Measurements from ENCODE around the gene GPATCH1. TPM values are rescaled to one million over a fixed set of nuclear protein-coding genes. Genes with fewer than 3 reads are reported as not detected.

Gene GPATCH1
- total RNA-seq, 1 donor from 2014 or later: 12.9 TPM

- H3K27ac Mint-ChIP-seq (ENCODE audit: unreplicated experiment): no peak overlapping the region
- DNase-seq (ENCODE audit: low read depth, low spot score): no peak
- H3K4me3 Mint-ChIP-seq: no peak overlapping the region
- H3K27me3 Mint-ChIP-seq (ENCODE audit: low read depth): no peaks in the 10 kb centered on the region
- no peaks in the 10 kb centered on the region for H3K9me3 Mint-ChIP-seq
- peaks cover 7% of the 10 kb centered on the region for H3K36me3 Mint-ChIP-seq (ENCODE audit: low read depth)
- TF ChIP-seq, protein P1, sequence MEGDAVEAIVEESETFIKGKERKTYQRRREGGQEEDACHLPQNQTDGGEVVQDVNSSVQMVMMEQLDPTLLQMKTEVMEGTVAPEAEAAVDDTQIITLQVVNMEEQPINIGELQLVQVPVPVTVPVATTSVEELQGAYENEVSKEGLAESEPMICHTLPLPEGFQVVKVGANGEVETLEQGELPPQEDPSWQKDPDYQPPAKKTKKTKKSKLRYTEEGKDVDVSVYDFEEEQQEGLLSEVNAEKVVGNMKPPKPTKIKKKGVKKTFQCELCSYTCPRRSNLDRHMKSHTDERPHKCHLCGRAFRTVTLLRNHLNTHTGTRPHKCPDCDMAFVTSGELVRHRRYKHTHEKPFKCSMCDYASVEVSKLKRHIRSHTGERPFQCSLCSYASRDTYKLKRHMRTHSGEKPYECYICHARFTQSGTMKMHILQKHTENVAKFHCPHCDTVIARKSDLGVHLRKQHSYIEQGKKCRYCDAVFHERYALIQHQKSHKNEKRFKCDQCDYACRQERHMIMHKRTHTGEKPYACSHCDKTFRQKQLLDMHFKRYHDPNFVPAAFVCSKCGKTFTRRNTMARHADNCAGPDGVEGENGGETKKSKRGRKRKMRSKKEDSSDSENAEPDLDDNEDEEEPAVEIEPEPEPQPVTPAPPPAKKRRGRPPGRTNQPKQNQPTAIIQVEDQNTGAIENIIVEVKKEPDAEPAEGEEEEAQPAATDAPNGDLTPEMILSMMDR (conservative IDR thresholded peaks at IDR 0.05): no peak
- no peaks in the 10 kb centered on the region for H3K4me1 Mint-ChIP-seq
These were observed 13.6 kb downstream of the GPATCH1 start for GRCh38 chr19:33094436-33095067.

DNA sequence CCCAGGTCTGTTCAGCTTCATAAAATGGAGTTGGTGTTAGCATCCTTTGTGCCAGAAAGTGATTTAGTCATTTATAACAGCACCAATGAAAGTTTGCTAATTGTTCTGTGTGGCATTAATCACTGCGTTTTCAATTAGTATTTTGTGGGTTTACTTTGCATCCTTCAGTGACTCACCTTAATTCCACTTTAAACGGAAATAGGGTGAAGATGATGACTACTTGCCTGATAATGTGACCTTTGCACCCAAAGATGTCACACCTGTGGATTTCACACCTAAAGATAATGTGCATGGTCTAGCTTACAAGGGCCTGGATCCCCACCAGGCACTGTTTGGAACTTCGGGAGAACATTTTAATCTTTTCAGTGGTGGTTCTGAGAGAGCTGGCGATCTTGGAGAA is 15.0 kb downstream of the GPATCH1 start:
- no peak overlapping the region for H3K4me3 Mint-ChIP-seq
- DNase-seq (ENCODE audit: low read depth, low spot score): no peak
- no peak overlapping the region for H3K27ac Mint-ChIP-seq (ENCODE audit: unreplicated experiment)
- peaks cover 7% of the 10 kb centered on the region for H3K36me3 Mint-ChIP-seq (ENCODE audit: low read depth)
- no peaks in the 10 kb centered on the region for H3K27me3 Mint-ChIP-seq (ENCODE audit: low read depth)
- H3K9me3 Mint-ChIP-seq: no peaks in the 10 kb centered on the region
- TF ChIP-seq, protein P1 (conservative IDR thresholded peaks at IDR 0.05): no peak
- peaks cover 7% of the 10 kb centered on the region for H3K4me1 Mint-ChIP-seq

DNA sequence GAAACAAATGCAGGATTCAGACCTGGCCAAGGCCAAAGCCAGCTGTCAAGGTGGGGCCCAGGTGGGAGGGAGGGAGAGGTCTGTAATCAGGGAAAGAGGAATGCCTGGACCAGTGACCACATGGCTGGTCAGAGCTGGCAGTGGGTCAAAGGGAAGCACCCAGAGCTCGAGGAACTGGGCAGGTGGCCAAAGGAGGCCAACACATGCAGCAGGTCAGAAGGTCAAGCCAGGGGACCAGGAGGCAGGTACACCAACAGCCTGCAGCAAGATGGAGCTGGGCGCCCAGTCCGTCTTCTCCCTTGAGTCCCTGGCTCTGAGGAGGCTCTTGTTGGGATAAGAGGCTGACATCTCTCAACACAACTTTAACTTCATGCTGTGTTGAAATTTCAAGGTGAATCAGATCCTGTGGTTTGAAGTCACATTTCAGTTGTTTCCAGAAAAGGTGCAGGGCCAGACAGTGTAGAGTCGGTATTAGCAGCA is 17.1 kb downstream of the GPATCH1 start:
- H3K4me1 Mint-ChIP-seq: peaks cover 10% of the 10 kb centered on the region
- DNase-seq (ENCODE audit: low read depth, low spot score): no peak
- no peak overlapping the region for H3K4me3 Mint-ChIP-seq
- no peaks in the 10 kb centered on the region for H3K9me3 Mint-ChIP-seq
- H3K36me3 Mint-ChIP-seq (ENCODE audit: low read depth): peaks cover 7% of the 10 kb centered on the region
- no peak overlapping the region for H3K27ac Mint-ChIP-seq (ENCODE audit: unreplicated experiment)
- H3K27me3 Mint-ChIP-seq (ENCODE audit: low read depth): no peaks in the 10 kb centered on the region
- TF ChIP-seq, protein P1 (conservative IDR thresholded peaks at IDR 0.05): no peak

GRCh38 chr19:33100894-33101644 is 20.1 kb downstream of the GPATCH1 start:
- Mint-ChIP-seq H3K27ac (ENCODE audit: unreplicated experiment) (peak overlapping the region; percentile 82), H3K36me3 (ENCODE audit: low read depth) (peaks cover 7% of the 10 kb centered on the region), H3K4me1 (peaks cover 10% of the 10 kb centered on the region), H3K27me3 (ENCODE audit: low read depth) (no peaks in the 10 kb centered on the region), H3K9me3 (no peaks in the 10 kb centered on the region), H3K4me3 (peak overlapping the region; percentile 56)
- TF ChIP-seq, protein P1 (conservative IDR thresholded peaks at IDR 0.05): no peak
- no peak for DNase-seq (ENCODE audit: low read depth, low spot score)

GRCh38 chr19:33102893-33103292 is 21.9 kb downstream of the GPATCH1 start:
- TF ChIP-seq, protein P1 (conservative IDR thresholded peaks at IDR 0.05): no peak
- Mint-ChIP-seq H3K4me1 (peaks cover 10% of the 10 kb centered on the region), H3K4me3 (no peak overlapping the region), H3K9me3 (no peaks in the 10 kb centered on the region), H3K27me3 (ENCODE audit: low read depth) (no peaks in the 10 kb centered on the region), H3K36me3 (ENCODE audit: low read depth) (peaks cover 2% of the 10 kb centered on the region), H3K27ac (ENCODE audit: unreplicated experiment) (no peak overlapping the region)
- DNase-seq (ENCODE audit: low read depth, low spot score): no peak
